22Rv1 (cell line): ENCODE data around the gene APOA1.

Experiments
- CTCF ChIP-seq: fragments of 450-650 bp; IDR thresholded peaks from 2 replicates; pipeline ENCODE4 v1.5.1; 2017; ENCODE audit warnings: mild to moderate bottlenecking
- ZFX ChIP-seq: fragments of 450-650 bp; IDR thresholded peaks from 2 replicates; pipeline ENCODE4 v1.6.1; 2017; ENCODE audit warnings: antibody characterized with exemption, borderline replicate concordance

- TF ChIP-seq CTCF, result no peak
- TF ChIP-seq ZFX, result no peak
These were observed 49.5 kb downstream of the APOA1 start, which contains the start of gene ZPR1 for GRCh38 chr11:116787786-116788486.
